GM12872 (cell line): ENCODE measurements around the gene PPP2R5B.

Experiments used
- TF ChIP-seq, protein P1 (sequence below): IDR thresholded peaks from 3 replicates; pipeline ENCODE4 v1.5.1; 2011; ENCODE audit warnings: low read depth, mild to moderate bottlenecking, low read length, moderate library complexity; ENCODE audit not compliant: insufficient read depth

PPP2R5B gene

DNA sequence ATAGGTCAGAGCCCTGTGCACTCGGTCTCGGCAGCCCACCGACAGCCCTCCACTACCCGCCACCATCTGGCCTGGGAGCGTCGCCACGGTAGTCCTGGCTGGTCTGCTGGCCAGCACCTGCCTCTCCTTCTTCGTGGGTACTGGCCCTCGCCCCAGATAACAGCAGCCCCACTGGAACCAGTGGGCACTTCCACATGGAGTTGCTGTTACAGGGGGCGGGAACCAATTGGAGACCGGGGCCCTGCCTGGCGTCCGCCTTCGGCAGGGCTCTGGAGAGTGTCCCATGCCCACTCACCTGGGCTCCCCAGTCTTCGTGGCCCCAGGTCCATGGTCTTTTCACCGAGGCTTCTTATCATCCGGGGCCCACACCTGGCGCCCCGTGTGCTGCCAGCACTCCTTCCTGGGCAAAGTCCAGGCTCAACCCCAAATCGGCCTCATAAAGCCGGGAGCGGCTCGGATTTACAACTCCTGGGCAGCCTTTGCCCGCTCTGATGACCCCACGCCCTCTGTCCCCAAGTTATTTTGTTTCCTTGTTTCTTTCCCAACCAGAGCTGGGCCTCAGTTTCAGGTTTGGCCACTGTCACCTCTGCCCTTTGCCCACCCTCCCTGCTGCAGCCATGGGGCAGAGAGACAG lies 33.2 kb upstream of the PPP2R5B start:
- TF ChIP-seq, protein P1, sequence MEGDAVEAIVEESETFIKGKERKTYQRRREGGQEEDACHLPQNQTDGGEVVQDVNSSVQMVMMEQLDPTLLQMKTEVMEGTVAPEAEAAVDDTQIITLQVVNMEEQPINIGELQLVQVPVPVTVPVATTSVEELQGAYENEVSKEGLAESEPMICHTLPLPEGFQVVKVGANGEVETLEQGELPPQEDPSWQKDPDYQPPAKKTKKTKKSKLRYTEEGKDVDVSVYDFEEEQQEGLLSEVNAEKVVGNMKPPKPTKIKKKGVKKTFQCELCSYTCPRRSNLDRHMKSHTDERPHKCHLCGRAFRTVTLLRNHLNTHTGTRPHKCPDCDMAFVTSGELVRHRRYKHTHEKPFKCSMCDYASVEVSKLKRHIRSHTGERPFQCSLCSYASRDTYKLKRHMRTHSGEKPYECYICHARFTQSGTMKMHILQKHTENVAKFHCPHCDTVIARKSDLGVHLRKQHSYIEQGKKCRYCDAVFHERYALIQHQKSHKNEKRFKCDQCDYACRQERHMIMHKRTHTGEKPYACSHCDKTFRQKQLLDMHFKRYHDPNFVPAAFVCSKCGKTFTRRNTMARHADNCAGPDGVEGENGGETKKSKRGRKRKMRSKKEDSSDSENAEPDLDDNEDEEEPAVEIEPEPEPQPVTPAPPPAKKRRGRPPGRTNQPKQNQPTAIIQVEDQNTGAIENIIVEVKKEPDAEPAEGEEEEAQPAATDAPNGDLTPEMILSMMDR = no peak

- TF ChIP-seq, protein P1 = no peak
Observed at GRCh38 chr11:64891880-64892279, 32.6 kb upstream of the PPP2R5B start.

DNA sequence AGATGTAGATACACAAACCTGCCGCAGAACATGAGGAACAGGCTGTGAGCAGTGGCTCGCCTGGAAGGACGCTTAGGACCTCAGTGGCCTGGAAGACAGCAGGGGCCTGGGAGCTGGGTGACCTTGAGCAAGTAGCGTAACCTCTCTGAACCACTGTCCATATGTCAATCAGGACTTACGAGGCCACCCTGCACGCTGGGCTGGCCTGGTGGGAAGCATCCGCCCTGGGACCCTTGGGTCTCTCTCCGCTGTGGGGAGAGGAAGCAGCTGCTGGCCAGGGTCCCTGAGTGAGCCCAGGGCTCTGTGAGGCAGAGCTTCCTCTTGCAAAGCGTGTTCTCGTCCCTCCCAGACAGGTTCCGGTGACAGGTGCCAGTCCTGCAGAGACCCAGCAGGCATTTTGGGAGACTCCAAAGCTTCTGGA lies 32.1 kb upstream of the PPP2R5B start:
- TF ChIP-seq, protein P1 = no peak

- TF ChIP-seq, protein P1 = no peak
Observed at GRCh38 chr11:64892838-64893193, 31.7 kb upstream of the PPP2R5B start.

DNA sequence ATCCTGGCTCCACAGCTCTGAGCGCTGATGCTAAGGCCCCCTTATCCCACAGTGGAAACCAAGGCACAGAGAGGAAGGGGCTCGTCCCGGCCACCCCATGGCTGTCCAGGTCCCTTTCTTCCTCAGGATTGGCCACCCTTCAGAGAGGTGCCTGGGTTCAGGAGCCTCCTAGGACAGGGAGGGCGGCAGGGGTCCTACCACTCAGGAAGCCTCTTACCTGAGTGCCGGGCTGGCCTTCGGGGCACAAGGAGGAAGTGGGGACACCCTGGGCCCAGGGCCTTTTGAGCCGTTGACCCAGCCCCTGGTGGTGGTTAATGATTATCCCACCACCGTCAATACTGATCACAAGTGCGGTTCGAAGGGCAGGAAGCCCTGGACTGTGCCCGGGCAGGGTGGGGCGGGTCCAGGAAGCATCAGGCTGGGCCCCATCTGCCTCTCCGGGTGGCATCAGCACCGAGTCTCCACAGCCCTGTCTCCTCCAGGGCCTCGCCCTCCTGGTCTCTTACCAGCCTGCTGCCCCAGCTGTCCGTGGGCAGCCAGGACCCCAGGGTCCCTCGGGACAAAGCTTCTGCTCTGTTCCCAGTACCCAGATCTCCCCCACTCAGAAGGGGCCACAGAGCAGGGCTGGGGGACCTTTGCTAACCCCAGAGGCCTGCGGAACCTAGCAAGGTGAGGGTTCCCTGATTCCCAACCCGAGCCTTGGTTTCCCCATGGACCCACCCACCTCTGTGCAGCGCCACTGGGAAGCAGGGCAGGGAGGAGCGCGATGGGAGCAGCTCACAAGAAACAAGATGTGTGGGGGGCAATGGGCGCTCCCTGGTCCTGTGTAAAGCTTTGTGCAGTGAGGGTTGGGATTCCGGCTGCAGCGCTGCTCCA lies 31.1 kb upstream of the PPP2R5B start:
- TF ChIP-seq, protein P1 = no peak

GRCh38 chr11:64894070-64894811 lies 30.2 kb upstream of the PPP2R5B start:
- TF ChIP-seq, protein P1 = peak; percentile 93

- TF ChIP-seq, protein P1 = no peak
Observed at GRCh38 chr11:64894812-64895452, 29.6 kb upstream of the PPP2R5B start.
